Mammary epithelial cell (primary cell): Measurements from ENCODE around the gene ASPRV1.

ENCODE experiments used
- CTCF ChIP-seq, 2 donors: IDR thresholded peaks in 1 of 2; conservative IDR thresholded peaks in 1 of 2; 2 replicates each; pipeline ENCODE4 v1.5.1; 2011 to 2012; ENCODE audit warnings: inconsistent platforms in 2 of 2, low read length in 2 of 2, mild to moderate bottlenecking in 2 of 2, control low read depth in 1 of 2, low read depth in 1 of 2; ENCODE audit not compliant: insufficient read depth in 1 of 2; ENCODE audit errors: extremely low read depth in 1 of 2
- EZH2 ChIP-seq: IDR thresholded peaks from 2 replicates; pipeline ENCODE4 v1.6.1; 2012; ENCODE audit warnings: low read length, inconsistent platforms, borderline replicate concordance

DNA sequence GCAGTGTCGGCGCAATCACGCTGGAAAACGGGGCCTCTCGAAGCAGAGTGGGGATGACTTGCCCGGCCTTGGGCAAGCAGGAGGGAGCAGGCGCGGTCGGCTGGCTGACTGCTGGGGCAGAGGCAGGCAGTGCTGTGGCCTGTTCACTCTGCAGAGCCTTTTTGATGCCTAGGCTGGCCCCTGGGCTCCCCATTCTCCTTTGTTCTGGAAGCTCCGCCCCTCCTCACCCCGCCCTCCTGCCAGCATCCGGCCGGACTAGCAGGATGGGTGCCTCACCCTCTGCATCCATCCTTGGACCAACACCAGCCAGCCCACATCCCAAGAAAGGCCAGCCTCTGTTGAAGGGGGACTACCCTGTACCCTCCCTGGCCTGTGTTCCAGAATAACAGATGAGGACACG, at the start of gene ASPRV1:
- TF ChIP-seq EZH2 (no peak), CTCF (conservative IDR thresholded peaks at IDR 0.05 in 1 of 2, IDR thresholded peaks at IDR 0.05 in 1 of 2; ENCODE audit: extremely low read depth in 1 of 2, insufficient read depth in 1 of 2, low read depth in 1 of 2, low read length in 2 of 2) (no peak)
